HG02571 (cell line): ENCODE measurements around the gene BEST2.

ENCODE experiments used
- ATAC-seq: cut with Tn5 transposase; IDR thresholded peaks from one replicate; pipeline ENCODE4 v1.9.1; 2021; ENCODE audit warnings: mild to moderate bottlenecking, moderate library complexity; ENCODE audit not compliant: unreplicated experiment

The BEST2 gene

DNA sequence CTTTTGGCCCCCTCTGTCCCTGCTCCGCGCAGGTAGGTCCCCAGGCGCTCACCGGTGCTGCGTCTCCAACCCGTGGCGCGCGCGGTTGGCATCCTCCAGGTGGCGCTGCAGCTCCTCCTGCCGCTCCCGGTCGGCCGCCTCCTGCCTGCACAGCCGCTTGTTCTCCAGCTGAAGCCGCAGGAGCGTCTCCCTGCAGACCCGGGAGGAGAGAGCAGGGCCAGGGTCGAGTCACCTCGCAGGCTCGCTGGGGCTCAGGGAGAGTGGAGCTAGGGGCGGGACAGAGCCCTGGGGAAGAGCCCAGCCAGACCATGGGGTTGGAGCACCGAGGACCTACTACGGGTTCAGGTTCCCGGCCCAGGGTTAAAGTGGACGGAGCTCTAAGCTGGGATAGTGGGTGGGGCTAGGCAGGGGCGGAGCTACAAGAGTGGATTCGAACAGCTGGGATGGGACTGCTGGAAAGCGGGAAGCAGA is 14.5 kb downstream of the BEST2 start:
- no peak for ATAC-seq

DNA sequence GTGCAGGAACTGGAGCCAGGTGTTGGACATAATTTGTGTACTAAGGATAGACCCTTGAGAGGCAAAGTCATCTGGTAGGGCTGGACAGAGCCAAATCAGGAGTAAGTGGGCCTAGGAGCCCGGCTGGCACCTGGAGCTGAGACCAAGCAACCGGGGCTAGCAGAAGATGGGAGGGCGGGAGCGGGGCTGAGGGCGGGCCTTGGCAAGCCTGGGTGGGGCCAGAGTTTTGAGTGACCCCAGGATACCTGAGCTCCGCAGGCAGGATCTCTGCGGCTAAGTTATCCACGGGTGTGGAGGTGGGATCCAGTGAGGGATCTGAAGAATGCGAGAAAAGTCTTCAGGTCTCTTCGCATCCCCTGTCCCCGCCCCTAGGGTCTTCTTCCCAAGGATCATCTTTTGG is 15.6 kb downstream of the BEST2 start:
- no peak for ATAC-seq

DNA sequence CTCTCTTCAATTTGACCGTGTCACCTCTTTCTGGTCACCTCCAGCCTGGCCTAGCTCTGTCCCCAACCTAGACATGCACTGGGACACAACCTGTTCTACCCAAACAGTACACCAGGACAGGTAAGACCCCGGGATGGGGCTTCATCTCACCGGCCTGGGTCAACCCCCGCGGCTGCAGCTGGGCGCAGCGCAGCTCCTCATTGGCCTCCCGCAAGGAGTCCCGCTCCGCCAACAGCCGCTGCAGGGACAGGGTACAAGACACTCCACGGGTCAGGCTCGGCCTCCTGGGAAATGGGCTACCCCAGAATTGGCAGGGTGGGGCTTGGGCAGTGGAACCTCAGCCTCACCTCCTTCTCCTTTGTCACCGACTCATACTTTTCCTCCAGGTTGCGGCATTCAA is 16.1 kb downstream of the BEST2 start:
- no peak for ATAC-seq

DNA sequence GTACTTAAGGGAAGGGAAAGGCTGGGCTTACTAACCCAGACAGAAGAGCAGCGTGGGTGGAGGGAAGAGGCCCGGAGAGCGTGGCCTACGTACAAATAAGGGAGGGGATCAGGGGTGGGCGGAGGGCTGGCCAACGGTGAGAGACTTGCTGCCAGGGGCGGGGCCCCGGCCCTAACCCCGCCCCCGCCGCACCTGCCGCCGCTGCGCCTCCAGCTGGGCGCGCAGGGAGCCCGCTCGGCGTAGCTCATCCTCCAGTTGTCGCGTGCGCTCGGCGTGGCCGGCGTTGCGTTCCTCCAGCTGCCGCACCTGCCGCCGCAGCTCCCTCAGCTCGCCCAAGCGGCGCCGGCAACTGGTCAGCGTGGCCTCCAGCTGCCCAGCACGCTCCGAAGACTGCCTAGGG is 18.1 kb downstream of the BEST2 start:
- ATAC-seq: no peak

DNA sequence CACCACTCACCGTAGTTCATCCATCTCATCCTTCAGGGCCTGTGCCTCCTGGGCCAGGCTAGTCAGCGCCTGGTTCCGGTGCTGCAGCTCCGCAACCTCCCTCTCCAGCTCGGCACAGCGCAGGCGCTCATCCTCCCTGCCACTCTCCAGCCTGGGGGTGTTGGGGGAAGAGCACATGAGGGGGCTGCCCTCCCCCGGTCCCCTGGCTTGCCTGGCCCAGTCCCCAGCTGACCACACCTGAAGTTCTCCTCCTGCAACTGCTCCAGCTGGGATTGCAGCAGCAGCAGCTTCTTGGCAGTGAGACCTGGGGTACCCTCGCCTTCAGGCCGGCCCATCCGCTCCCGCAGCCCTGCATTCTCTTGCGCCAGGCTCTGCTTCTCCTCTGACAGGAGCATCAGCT is 19.3 kb downstream of the BEST2 start:
- ATAC-seq: no peak

DNA sequence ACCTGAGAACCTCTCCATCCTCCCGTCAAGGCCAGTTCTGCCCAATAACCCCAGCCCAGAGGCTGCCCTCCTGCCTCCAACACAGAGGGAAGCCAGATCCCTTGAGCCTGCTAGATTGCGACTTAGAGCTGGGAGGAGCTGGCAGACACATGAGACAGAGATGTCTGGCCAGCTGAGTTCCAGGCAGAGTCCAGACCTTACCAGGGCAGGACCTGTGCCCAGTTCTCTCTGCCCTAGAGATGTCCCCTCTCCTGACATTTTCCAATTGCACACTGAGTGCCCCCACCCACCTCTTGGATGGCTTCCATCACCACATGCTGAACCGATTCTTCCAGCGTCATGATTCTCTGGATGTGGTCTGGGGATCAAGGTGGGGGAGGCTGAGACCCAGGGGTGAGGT is 20.7 kb downstream of the BEST2 start:
- ATAC-seq: no peak

DNA sequence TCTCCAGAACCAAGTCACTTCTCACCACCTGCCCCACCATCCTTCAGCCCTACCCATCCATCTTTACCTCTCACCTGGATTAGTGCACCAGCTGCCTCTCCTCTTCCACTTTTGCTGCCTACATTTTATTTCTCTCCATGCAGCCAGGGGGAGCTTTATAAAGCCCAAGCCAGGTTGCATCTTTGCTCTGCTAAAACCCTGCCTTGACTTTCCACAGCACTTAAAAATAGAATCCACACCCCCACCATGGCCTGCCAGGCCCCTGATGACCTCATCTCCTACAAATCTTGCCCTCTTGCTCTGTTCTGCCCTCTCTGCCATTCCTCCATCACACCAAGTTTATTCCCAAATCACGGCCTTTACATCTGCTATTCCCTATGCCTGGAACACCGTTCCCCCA is 22.0 kb downstream of the BEST2 start:
- ATAC-seq: no peak

DNA sequence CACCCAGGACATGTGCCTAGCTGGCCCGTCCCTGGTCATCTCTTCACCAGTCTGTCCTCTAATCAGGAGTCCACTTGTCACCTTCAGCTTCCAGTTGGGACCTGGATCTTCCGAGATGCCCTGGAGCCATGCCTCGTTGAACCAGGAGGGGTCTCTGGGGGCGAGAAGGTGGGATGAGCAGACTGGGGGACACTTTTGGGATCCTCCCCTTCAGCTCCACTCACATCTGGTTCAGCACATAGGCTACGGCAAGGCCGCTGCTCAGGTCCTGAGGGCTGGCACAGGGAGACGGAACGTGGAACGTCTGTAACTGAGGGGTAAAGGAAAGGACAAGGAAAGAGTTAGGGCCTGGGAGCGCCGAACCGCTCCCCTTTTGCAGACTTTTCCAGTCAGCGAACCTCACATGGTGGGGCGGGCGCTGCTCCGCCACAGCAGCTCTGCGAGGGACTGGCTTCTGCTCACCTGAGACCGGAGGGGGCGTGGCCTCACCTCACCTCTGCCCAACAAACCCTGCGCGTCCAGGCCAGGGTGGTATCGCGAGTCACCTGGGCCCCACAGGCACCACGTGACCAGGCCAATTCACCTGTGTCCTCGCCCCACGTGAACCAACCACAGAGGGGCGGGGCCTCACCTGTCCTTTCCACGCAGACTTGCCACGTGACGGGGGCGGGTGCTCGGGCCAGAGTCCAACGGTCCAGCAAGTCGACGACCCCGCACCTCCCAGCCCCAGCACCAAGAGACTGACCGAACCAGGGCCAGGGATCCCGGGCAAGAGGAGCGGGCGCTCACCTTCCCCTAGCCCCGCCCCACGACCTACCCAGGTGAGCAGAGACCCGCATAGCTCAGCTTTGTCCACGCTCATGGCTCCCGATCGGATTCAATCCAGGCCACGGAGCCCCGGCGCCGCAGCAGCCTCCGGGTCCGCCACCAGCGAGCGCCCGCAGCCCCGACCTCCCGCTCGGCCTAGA is 23.3 kb downstream of the BEST2 start, which contains the start of gene HOOK2:
Gene HOOK2, minus strand, starts transcription at position 965 of the 968 bp plus-strand sequence. Its CDS starts 103 bp downstream, at position 862.
- peak; percentile 13 for ATAC-seq

DNA sequence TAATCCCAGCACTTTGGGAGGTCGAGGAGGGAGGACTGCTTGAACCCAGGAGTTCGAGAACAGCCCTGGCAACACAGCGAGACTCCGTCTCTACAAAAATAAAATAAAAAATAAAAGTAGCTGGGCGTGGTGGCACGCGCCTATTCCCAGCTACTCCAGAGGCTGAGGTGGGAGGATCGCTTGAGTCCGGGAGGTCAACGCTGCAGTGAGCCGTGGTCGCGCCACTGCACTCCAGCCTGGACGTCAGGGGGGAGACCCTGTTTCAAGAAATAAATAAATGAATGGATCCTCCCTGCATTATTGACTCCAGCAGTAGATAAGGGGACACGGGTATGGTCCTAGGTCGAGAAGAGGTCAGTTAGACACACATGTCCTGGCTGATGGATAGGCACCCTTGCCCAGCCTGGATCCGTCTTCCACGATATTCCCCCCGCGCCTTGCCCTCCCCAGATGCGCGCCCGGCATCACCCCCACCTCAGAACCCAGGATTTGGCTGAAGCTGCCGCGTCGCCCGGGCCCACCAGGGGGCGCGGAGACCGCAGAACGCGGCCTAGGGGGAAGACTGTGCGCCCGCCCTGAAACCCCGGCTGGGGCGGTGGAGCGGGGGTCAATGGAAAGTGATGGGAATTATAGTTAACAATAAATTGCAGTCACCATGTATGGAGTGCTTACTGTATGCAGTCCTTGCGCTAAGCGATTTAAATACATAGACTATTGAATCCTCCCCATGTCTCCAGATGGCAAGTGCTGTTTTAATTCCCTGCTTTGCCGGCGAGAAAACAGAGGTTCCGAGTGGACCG is 25.8 kb downstream of the BEST2 start:
- no peak for ATAC-seq

DNA sequence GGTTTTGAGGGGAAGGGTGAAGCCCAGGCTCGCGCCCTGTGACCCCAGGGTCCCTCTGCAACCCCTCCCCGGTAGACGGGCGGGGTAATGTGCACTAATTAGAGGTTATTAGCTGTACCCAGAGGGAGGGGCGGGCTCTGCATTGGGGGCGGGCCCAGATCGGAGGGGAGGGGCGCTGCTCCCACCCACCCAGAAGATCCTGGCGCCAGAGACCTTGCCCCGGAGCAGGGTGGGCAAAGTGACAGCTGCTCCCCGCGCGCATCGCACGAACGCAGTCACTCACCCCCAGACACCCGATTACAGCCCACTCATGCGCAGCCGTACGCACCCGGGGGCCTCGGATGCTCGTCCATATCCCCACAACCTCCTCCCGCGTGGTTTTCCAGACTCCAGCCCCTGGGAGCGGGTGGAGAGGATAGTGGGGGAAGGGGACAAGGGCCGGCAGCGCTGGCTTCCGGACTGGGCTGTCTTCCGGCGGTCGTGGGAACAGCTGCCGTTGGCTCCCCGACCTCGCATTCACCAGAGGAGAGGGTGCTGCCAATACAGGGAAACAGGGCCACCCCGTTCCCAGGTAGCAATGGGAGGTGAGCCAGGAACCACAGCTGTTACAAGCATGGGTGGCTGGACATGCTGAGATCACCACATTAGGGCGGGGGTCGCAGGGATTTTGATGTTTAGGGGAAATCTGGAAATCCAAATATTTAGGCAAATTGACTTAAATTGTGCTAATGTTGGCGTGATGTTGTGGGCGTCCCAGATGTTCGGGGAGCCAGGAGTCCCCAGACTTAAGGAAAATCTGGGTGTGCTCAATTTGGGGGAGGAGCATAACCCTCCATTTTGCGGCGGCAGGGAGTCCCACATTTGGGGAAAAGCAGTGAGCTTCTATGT is 26.7 kb downstream of the BEST2 start:
- ATAC-seq: no peak

DNA sequence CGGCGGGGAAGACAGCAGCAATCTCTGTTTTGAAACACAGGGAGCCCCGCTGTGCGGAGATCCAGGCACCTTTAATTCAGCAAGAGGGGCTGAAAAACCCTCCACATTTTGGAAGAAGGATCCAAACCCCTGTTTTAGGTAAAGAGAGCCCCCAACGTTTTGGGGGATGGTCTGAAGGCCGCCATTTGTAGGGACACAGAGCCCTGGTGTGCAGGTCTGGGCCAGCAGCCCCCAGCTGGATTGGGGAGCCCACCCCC is 27.2 kb downstream of the BEST2 start:
- ATAC-seq: no peak

DNA sequence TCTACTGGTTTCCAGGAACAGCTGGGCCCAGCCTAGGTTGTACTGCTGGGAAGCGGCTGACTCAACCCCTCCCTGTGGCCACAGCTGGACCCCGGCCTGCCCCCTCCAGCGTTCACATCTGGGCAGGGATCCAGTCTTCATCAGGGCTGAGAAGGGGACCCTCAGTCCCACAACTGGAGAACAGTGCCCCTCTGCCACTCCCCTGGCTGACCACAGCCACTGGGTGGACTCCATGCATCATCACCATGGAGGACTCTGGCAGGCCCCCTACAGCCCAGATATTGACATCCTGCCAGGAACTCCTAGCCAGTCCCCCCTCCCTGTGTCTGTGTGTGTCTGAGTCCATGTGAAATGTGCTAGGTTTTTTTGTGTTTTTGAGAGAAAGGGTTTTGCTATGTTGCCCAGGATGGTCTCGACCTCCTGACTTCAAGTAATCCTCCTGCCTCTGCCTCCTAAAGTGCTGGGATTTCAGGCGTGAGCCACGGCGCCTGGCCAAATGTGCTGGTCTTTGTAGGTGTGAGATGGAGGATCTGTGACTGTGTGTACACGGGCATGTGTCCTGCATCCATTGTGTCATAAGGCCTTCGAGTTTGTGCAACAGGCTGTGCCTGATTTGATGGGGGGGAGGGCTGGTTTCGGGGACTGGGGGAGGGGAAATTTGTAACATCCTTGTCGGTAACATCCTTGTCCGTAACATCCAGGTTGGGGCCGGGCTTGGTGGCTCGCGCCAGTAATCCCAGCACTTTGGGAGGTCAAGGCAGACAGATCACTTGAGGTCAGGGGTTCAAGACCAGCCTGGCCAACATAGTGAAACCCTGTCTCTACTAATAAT is 27.8 kb downstream of the BEST2 start:
- no peak for ATAC-seq

DNA sequence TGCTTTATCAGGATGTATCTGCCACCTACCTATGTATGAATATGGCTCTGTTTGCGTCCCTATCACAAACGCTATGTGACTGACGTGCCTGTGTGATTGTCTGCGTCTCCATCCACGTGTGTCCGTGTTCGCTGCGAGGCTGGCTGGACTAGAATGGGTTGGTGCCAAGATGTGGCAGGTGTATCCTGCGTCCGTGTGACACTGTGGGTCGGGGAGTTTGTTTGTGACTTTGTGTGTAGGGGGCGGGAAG is 30.5 kb downstream of the BEST2 start:
- ATAC-seq: no peak

DNA sequence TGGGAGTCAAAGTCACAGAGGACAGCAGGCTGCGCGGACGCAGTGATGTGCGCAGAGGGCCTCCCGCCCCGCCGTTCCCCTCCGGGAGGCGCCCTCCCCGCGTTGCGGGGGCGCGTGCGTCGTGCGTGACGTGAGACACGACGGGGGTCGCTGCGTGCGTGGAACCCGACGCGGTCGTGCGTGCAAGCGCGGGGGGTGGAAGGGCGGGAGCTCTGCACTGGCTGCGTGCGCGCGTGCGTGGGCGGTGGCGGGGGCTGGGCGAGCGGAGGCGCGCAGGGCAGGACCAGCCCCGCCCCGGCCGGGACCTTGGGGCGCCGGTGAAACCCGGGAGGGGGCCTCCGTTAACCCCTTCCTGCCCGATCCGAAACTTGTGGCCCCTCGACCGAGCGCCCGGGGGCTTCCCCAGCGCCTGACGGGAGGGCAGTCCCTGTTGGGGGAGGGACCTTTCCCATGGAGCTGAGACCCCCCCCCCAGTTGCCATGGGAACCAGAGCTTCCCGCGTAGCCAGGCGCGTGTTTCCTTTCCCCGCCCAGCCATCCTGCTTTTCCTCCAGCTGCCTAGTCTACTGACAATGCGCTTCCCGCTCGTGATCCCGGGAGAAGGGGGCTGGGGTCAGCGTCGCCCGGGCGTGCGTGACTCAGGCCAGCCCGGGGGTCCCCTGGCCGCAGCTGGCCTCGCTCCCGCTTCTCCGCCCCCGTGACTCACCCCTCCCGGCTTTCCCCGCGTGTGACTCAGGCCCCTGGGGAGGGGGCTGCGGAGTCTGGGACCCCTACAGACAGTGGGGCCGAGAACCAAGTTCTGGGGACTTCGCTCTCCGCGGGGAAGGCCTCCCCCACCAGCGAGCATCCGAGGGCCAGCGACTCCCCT is 31.1 kb downstream of the BEST2 start:
- ATAC-seq: peak; percentile 33

DNA sequence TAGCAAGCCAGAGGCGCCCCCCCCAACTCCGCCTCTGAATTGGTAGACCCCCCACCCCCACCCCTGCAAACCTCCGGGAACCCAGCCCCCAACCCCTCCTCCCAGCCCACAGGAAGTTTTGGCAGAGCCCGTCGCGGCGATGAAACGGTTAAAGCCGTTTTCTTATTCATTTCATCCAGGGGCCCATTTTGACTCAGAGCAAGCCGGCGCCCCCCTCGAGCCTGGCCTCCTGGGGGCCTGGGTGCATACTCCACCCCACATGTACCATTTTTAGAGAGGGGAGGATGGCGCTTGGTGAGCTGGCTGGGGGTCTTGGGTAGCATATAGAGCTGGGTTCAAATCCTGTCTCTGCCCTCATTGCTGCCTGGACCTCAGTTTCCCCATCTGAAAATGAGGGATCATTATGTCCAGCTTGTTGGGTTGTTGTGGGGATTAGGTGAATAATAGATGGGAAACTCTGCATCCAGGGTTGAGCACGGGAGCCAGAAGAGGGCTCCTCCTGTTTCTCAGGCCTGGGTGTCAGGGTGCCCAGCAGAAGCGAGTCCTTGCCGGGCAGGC is 31.8 kb downstream of the BEST2 start:
- no peak for ATAC-seq

DNA sequence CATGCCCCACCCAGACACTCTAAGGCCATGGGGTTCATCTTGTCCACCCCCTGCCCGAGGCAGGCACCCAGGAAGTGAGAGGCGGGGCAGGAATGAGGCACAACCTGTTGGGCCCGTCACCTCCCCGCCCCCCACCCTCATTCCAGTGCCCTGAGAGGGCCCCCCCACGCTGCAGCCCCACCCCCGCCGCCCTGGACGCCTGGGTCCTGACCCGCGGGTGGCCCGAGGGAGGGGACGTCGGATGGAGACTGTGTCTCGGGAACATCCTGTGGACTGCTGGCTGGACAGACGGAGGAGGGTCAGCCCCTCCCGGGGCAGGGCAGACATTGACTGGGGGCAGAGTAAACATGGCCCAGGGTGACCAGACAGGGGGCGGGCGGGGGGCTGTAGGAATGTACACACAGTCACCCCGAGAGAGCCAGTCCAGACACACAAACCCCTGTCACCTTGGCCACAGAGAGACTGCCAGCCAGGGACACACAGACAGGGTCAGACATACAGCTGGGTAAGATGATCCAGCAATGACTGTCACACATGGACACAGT is 32.3 kb downstream of the BEST2 start:
- no peak for ATAC-seq

DNA sequence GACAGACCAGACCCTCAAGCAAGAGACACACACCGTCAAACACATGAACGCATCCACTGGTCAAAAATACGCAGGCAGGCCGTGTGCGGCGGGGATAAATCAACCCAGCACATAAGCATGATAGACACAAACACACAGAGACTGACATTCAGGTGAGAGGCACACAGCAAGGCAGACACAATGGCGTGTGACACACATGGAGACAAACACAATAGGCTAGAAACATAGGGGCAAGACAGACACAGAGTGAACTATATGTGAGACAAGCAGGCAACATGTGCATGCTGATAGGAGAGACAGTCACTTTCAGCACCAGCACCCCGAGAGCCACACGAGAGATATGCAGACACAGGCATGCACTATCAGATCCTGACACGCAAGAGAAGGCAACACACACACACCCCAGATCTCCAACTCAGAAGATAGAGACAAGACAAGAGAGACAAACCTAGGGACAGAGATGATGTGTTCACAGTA is 32.8 kb downstream of the BEST2 start:
- ATAC-seq: no peak

DNA sequence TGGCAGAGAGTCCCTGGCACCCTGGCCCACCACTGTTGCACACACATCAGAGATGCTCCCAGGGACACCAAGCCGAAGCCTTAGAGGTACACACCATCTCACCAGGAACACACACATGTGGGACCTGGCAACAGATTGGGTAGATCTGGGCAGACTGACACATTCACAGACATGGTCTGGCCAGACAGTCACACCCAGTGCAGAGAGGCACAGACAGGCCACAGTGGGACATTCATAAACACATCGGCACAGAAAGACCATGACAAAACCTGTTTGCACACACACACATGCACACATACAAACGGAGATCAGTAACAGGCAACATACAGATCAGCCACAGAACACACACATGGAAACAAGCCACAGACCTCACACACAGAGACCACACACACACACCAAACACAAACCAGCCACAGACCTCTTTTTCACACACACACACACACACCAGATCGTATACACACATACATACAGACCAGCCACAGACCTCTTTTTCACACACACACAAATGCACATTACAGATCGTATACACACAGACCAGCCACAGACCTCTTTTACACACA is 33.4 kb downstream of the BEST2 start:
- no peak for ATAC-seq
